Pulmonary artery endothelial cell (primary cell): ENCODE results near the gene RAC3. TPM values are rescaled to one million over a fixed set of nuclear protein-coding genes. Genes with fewer than 3 reads are reported as not detected.
"Not testable (repeated sequence)": the region's sequence is repeated elsewhere in the genome, so short reads cannot be mapped to it uniquely, and the experiment has no call there.

Source experiments
- DNase-seq: peaks from one replicate; pipeline ENCODE4 v3.0.0-alpha.2; 2011; ENCODE audit warnings: low read depth, low spot score
- total RNA-seq: library from RNA; depleted of rRNA; stranded (reverse); fragments of >200 nt; gene quantifications from 2 replicates; pipeline ENCODE4 v1.2.3, GENCODE V29; 2014

Gene RAC3
- total RNA-seq, 1 donor from 2014 or later = 45.4 TPM

GRCh38 chr17:82038796-82039409 is 7.4 kb downstream of the RAC3 start:
- not testable (repeated sequence) for DNase-seq

GRCh38 chr17:82039695-82040299 is 8.3 kb downstream of the RAC3 start:
- no peak for DNase-seq

DNA sequence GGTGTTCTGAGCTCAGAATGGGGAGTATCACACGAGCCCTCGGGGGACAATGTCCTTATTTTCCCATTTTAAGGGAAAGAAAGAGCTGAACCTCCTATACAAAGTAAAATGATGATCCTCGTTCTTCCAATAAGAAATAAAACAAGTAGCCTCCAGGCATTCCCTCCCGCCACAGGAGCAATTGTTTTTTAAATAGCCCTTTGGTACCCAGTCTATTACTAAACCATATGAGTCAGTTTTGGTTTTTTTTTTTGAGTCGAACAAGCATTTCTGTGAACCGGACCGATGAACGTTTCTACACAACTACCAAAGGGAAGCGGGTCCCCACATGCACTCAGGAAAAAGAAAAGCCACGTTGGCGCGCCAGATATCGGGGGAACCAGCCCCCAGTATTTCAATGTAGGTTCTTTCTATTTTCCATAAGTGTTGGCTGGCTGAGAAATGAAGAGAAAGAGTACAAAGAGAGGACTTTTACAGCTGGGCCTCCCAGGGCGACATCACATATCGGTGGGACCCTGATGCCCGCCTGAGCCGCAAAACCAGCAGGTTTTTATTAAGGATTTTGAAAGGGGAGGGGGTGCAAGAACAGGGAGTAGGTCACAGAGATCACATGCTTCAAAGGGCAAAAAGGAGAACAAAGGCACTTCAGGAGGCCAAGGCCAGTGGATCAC is 9.8 kb downstream of the RAC3 start:
- no peak for DNase-seq

DNA sequence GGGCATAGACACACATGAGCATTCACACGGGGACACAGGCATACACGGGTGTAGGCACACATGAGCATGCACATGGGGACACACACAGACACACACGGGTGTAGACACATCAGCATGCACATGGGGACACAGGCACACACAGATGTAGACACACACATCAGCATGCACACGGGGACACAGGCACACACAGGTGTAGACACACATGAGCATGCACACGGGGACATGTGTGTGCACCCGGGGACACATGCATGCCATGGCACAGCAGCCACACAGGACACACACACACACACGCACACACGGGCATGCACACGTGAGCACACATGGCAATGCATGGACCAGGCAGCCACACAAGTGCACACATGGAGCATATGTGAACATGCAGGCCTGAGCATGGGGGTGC is 11.2 kb downstream of the RAC3 start:
- DNase-seq = no peak

GRCh38 chr17:82043507-82043906 is 12.0 kb downstream of the RAC3 start:
- no peak for DNase-seq

DNA sequence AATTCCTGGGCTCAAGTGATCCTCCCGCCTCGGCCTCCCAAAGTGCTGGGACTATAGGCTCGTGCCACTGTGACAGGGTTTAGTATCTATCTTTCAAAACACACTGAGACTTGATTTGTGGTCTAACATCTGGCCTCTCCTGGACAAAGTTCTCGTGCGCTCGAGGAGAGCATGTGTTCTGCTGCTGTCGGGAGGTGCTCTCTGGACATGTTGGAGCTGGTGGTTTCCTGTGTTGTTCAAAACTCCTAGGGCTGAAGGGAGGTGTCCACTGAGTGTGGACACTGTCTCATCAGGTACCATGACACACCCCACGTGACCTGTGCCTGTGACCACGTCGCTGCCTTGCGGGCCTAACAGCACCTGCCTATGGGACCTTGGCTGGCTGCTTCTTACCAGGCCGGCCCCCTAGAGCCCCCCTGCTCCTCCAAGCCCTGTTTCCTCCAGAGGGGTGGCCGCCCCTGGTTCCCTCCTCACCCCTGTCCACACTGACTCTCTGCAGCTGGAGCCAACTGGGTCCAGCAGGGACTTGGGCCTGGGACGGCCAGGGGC is 14.5 kb downstream of the RAC3 start:
- no peak for DNase-seq

- DNase-seq = no peak
Observed at GRCh38 chr17:82046903-82047302, 15.4 kb downstream of the RAC3 start.

GRCh38 chr17:82047379-82047778 is 15.9 kb downstream of the RAC3 start:
- DNase-seq = no peak

DNA sequence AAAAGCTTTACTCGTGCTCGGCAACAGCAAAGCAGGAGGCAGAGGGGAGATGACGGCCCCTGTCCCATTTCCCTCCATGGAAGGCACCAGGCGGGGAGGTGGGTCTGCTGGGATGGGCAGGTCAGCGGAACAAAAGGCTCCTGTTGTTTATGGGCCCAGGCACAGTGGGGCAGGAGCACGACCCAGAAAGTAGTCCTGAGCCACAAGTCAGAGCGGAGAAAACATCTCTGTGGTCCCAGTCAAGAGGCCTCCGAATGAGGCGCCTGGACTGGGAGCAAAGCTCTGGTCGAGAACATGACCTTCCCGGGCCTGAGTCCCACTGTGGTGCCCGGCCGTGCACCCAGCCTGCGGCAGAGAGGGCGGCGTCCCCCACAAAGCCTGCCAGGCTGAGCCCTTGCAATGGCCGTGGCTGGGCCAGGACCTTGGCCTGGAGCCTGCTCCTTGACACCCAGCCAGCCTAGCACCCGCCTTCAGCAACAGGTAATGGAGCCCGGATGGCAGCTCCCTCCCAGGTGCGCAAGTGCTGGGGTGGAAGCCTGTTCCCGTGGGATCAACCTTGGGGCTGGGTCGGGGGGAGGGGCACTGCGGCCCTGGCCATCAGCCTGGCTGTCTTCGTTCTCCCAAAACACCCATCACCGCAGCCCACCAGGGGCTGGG is 16.6 kb downstream of the RAC3 start:
- no peak for DNase-seq

DNA sequence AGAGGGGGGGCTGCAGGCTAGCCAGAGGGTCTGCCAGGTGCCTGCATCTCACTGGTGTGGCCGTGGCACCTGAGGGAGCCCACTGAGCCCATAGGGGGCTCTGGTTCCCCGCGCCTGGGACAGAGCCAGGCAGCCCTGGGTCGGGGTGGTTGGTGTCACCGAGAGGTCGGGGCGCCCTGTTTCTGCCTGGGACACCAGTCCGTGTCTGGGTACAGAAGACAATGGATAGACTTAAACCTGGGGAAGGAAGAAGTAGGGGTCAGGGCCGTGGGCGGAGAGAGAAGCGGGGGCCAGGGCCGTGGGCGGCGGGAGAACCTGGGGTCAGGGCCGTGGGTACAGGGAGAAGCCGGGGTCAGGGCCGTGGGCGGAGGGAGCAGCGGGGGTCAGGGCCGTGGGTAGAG is 17.1 kb downstream of the RAC3 start:
- DNase-seq = no peak

DNA sequence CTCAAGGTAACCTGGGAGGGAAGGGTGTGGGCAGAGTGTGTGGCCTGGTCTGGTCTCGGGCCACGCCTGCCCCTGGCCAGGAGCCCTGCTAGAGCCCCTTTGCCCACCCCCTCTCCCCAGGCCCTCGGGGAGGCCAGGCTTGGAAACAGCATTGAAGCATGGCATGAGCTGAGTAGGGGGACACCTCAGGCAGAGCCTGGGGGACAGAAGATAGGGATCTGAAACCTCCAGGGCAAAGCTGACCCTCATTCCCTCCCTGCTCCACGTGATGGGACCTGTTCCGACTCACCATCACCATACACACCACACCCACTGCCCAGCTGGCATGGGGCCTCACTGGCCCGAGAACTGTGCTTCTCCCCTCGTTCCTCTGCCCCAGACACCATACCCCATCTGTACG is 17.6 kb downstream of the RAC3 start:
- no peak for DNase-seq

GRCh38 chr17:82049521-82049971 is 18.1 kb downstream of the RAC3 start:
- no peak for DNase-seq

GRCh38 chr17:82050152-82050760 is 18.8 kb downstream of the RAC3 start:
- no peak for DNase-seq

DNA sequence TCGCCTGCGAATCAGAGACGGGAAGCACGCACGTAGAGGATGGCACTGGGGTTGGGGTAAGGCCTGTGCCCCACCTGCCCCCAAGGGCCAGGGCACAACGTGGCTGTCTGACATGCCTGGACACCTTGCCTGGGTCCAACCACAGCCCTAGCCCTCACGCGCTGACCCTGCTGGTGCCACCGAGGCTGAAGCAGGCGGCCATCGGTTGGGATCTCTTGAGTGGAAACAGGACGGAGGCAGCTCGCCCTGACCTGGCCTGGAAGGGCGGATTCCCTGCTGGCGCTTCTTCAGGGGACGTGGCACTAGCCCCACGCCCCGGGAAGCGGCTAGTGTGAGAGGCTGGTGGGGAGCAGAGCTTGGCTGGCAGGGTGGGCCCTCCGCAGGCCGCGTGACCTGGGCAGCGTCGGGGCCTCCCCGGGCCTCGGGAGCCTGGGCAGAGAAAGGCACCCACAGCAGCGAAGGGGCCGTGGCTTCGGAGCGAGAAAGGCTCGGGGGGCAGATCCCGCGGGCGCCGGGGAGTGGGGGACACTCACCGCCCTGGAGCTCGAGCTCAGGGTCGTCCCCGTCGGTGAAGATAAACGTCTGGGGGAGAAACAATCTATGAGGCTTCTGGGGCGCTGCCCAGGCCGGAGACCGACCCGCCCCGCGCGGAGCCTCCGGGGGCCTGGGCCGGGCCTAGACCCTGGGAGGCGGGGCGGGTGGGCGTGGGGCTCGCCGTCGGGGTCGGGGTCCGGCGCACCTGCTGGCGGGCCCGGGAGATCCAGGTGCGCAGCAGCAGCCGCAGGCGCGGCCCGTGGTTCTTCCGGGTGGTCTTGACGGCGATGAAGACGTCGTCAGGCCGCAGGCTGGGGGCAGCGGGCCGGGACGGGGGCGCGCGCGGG is 19.5 kb downstream of the RAC3 start:
- DNase-seq = no peak

- no peak for DNase-seq
Observed at GRCh38 chr17:82051776-82052637, 20.5 kb downstream of the RAC3 start, which contains the start of the genes GPS1 and RFNG. Gene GPS1, plus strand, starts transcription at chr17:82051898. Its CDS starts 34 bp downstream, at chr17:82051932. Gene RFNG, minus strand, starts transcription at chr17:82051811. Its CDS starts 45 bp downstream, at chr17:82051766.

GRCh38 chr17:82052638-82053059 is 21.2 kb downstream of the RAC3 start:
- no peak for DNase-seq

- no peak for DNase-seq
Observed at GRCh38 chr17:82053130-82053529, 21.7 kb downstream of the RAC3 start.

DNA sequence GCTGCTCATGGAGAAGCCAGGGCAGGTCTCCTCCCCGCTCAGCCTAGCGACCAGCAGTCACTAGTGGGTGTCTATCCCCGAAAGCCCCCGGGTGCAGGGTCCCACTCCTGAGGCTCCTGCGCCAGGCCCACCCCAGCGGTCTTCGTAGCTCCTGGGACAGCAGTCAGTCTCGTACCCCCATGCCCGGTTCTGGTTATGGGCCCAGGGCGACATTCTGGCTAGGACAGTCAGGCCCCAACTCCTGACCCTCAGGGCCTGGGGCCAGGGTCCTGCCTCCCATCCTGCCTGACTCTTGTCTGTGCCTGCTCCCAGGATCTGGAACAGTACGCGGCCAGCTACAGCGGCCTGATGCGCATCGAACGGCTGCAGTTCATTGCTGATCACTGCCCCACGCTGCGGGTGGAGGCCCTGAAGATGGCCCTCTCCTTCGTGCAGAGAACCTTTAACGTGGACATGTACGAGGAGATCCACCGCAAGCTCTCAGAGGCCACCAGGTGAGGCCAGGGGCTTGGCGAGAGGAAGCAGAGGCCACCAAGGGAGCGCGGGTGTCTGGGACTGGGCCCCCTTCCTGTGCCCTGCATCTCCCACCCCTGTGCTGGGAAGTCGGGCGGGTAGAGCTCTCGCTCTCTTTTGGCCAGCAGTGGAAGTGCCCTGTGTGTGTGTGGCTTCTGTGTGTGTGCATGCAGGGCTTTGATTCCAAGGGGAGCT is 22.2 kb downstream of the RAC3 start:
- no peak for DNase-seq
